Stimulated activated CD8-positive, alpha-beta memory T cell treated with anti-CD3 and anti-CD28 coated beads, Interleukin-12 subunit alpha, Interleukin-12 subunit beta, amount 100 ng/mL, for 1 hour (primary cell): ENCODE results near the gene MARS1.
"Not testable (repeated sequence)": the region's sequence is repeated elsewhere in the genome, so short reads cannot be mapped to it uniquely, and the experiment has no call there.

ENCODE experiments used
- DNase-seq: peaks from one replicate; pipeline ENCODE4 v3.0.0-alpha.2; 2020; ENCODE audit warnings: low read depth

Gene MARS1

DNA sequence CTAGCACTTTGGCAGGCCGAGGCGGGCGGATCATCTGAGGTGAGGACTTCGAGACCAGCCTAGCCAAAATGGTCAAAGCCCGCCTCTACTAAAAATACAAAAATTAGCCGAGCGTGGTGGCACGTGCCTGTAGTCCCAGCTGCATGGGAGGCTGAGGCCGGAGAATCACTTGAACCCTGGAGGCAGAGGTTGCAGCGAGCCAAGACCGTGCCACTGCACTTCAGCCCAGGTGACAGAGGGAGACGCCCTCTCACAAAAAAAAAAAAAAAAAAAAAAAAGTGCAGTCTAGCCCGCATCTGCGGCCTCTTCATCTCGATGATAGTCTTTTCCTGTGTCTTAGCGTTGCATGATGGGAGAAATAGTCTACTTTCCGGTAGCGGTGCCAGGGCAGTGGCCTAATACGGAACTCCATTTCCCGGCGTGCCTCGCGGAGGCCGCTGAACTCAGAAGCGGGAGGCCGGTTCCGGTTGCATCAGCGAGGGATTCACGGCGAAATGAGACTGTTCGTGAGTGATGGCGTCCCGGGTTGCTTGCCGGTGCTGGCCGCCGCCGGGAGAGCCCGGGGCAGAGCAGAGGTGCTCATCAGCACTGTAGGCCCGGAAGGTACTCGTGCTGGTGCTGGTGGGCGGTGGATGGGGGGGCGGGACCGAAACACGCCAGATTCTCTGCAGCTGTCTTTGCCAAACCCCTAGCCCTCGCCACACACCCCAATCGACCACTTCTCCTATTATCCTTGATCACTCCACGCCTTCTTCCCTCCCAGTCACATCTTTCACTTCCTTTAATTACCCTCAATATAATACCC, at the start of gene MARS1:
MARS1 (plus strand) TSS at position 472 of the 805 bp plus-strand sequence; CDS start at position 495, 23 bp downstream.
- peak; percentile 84 for DNase-seq

DNA sequence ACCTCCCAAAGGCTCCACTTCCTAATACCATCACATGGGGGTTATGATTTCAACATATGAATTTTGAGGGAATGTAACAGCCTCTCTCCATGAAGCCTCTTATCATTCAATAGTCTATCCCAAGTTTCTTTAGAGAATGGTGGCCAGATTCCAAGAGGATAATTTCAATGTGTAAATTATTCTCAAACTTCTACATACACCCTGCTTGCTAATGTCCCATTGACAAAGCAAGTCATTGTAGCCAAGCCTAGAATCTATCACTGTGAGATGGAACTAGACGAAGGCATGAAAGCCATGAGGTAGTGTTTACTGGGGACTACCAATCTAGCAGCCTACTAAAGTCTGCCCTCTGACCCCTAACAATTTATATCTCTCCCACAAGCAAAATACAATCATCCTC, 49.5 kb upstream of the MARS1 start:
- DNase-seq: no peak

DNA sequence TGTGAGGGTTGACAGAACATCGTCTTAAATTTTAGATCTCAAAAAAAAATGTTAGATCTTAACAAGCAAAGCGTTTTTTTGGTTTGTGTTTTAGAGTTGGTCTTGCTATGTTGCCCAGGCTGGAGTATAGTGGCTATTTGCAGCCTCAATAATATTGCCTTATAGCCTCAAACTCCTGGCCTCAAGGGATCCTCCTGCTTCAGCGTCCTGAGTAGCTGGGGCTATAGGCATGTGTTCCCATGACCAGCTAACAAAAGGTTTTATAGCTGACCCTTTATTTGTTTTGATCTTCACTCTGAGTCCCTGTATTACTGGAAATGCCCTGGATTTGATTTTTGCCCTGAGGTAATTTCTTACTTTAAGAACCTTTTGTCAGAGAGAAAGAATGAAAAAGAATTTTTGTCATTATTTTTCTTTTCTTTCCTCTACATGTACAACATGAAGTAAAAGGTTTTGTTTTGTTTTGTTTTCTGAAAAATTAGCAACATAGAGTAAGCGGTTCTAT, 48.1 kb upstream of the MARS1 start:
- no peak for DNase-seq

DNA sequence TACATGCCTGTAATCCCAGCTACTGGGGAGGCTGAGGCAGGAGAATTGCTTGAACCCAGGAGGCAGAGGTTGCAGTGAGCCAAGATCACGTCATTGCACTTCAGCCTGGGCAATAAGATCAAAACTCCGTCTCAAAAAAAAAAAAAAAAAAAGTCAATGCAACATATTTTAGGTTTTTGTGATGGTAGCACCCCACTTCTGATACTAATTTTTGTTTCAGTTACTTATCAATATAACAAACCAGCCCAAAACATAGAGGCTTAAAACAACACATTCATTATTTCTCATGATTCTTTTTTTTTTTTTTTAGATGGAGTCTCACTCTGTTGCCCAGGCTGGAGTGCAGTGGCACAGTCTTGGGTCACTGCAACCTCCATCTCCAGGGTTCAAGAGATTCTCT, 46.5 kb upstream of the MARS1 start:
- DNase-seq: not testable (repeated sequence)

DNA sequence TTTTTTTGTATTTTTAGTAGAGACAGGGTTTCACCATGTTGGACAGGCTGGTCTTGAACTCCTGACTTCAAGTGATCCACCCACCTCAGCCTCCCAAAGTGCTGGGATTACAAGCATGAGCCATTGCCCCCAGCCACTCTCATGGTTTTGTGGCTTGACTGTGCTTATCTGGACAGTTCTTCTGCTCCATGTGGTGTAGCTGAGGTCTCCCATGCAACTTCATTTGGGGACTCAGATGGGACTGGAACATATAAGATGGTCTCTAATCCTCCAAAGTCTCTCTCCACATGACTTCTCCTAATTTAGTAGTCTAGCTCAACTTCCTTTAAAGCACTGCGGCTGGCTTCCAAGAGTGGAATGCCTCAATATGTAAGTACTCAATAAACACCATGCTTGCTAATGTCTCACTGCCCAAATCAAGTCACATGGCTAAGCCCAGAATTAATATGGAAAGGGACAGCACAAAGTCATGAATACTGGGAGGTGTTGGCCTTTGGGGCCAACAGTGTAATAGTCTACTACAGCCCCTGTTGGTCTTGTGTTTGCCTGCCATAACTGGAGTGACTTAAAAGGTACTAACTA, 45.9 kb upstream of the MARS1 start:
- no peak for DNase-seq

DNA sequence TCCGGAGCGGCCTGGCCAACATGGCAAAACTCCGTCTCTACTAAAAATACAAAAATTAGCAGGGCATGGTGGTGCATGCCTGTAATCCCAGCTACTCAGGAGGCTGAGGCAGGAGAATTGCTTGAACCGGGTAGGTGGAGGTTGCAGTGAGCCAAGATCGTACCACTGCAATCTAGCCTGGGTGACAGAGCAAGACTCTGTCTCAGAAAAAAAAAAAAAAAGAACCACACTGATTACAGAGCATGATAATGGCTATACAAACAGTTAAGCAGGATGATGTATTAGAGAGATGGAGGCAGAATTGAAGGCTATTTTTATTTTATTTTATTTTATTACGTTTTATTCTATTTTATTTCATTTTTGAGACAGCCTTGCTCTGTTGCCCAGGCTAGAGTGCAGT, 43.5 kb upstream of the MARS1 start:
- not testable (repeated sequence) for DNase-seq

DNA sequence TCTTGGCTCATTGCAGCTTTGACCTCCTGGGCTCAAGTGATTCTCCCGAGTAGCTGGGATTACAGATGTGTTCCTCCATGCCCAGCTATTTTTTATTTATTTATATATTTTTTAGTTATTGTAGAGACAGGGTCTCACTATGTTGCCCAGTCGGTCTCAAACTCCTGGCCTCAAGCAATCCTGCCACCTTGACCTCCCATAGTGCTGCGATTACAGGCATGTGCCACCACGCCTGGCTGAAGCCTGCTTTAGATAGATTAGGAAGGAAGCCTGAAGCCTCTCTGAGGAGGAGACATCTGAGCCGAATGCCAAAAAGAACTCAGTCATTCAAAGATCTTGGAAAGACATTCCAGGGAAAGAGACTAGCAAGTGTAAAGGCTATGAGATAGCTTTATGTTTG, 43.1 kb upstream of the MARS1 start:
- DNase-seq: no peak

DNA sequence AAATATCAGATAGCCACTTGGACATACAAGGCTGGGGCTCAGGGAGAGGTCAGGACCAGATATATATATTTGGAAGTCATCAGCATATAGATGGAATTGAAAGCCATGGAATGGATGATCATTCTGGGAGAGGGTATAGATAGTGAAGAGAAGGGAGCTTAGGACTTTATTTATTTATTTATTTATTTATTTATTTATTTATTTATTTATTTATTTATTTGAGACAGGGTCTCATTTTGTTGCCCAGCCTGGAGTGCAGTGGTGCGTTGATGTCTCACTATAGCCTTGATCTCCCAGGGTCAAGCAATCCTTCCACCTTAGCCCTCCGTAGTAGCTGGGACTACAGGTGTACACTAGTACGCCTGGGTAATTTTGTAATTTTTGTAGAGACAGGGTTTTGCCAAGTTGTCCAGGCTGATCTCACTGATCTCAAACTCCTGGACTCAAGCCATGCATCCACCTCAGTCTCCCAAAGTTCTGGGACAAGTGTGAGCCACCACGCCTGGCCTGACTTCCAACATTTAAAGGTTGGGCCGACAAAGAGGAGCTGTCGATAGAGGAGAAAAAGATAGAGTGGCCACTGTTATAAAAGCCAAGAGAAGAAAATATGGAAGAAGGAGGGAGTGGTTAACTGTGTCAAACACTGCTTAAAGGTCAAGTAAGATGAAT, 41.4 kb upstream of the MARS1 start:
- DNase-seq: no peak

DNA sequence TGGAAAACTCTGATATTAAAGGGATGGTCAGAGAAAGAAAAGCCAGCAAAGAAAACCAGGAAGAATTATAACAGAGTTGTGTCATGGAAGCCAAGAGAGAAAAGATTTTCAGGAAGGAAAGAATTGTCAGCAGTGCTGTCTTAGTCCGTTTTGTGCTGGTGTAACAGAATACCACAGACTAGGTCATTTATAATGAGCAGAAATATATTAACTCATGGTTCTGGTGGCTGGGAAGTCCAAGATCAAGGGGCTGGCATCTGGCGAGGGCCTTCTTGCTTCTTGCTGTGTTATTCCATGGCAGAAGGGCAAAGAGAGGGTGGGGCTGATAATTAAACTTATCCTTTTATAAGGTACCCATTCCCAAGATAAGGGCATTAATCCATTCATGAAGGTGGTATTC, 39.2 kb upstream of the MARS1 start:
- DNase-seq: no peak

DNA sequence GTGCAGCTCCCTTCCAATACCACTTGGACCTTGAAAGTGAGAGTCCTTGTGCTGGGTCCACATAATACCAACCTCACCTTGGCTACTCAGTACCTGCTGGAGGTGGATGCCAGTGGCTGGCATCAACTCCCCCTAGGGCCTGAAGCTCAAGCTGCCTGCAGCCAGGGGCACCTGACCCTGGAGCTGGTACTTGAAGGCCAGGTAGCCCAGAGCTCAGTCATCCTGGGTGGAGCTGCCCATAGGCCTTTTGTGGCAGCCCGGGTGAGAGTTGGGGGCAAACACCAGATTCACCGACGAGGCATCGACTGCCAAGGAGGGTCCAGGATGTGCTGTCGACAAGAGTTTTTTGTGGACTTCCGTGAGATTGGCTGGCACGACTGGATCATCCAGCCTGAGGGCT, 38.5 kb upstream of the MARS1 start:
- no peak for DNase-seq

DNA sequence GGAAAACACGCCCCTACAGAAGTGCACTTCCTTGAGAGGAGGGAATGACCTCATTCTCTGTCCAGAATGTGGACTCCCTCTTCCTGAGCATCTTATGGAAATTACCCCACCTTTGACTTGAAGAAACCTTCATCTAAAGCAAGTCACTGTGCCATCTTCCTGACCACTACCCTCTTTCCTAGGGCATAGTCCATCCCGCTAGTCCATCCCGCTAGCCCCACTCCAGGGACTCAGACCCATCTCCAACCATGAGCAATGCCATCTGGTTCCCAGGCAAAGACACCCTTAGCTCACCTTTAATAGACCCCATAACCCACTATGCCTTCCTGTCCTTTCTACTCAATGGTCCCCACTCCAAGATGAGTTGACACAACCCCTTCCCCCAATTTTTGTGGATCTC, 37.8 kb upstream of the MARS1 start:
- no peak for DNase-seq

DNA sequence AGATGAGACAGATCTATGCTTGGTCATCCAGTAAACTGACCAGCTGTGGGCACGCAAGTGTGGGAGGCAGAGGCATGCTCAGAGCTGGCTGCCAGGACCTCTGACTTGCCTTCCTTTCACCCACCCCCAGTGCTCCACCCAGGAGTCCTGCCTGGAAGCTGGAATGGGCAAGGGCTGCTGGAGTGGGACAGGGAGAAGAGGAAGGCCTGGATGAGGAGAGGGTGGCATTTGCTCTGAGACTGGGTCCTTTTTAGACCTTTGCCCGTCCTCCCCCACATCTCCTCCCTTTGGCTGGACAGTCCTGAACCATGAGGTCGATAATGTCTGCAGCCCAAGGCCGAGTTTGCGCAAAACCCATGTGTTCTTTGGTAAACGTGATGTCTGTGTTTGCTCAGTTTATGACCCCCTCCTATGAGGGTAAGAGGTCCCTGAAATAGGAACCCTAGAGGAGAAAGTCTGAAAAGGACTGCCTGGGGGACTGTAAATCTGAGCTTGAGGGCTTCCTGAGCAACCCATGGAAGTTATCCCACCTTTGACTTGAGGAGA, 36.6 kb upstream of the MARS1 start:
- no peak for DNase-seq

DNA sequence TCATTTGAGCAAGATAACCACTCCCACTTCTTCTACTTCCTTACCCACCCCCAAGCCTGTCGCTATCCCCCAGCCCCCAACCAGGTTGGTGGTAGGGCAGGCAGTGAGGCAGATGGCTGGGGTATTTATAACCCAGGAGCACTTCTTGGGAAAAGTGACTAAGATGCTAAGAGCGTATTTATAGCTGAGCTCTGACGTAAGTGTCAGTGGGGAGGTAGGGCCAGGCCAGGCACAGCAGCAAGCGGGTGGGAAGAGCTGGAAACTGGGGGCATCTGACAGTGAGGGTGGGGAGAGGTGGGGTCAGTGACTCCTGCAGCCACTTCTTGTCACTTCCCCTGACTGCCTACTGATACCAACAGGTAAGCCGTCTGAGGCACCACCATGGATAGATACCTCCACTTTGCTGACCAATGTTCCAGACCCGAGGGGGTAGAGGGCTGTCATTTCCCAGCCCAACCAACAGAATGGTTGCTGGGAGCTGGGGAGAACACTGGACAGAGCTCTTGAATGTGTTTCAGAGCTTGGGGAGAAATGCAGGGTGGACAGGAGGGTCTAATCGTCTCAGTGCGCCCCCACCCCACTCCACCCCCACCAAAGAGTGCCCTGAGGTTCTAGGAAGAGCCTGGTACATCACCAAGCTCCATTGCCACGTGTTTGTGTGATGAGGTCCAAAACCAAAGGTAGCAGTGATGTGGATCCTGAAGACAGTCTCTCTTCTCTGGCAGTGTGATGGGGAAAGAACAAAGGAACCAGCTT, 35.5 kb upstream of the MARS1 start:
- DNase-seq: no peak

DNA sequence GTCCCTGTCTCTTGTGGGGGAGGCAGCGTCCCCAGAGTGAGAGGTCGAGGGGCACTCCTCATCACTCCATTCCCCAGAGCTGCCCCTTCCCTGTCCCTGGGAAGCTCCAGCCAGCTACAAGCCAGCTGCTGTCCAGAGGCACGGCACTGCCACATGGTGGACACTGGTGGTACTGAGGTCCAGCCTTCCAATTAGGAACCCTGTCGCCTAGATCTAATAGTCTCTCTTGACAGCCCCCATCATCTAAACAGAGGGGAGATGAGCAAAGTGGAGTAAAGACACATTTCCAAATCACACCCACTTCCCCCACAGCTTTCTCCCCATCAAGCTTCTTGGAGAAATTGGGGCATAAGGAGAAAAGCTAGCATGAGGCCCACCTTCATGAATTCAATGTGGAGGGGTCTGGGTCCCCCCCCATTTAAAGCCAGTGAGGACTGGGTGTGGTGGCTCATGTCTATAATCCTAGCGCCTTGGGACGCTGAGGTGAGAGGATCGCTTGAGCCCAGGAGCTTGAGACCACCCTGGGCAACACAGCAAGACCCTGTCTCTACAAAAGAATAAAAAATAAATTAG, 34.8 kb upstream of the MARS1 start:
- DNase-seq: no peak

DNA sequence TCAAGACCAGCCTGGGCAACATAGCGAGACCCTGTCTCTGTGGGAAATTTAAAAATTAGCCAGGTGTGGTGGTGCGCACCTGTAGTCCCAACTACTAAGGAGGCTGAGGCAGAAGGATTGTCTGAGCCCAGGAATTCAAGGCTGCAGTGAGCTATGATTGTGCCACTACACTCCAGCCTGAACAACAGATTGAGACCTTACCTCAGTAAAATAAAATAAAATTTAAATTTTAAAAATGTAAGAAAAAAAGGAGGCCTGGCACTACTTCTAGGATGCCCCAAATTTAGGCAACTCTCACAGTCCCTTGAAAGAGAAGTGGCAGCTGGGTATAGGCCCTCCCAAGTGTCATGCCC, 33.7 kb upstream of the MARS1 start:
- no peak for DNase-seq

DNA sequence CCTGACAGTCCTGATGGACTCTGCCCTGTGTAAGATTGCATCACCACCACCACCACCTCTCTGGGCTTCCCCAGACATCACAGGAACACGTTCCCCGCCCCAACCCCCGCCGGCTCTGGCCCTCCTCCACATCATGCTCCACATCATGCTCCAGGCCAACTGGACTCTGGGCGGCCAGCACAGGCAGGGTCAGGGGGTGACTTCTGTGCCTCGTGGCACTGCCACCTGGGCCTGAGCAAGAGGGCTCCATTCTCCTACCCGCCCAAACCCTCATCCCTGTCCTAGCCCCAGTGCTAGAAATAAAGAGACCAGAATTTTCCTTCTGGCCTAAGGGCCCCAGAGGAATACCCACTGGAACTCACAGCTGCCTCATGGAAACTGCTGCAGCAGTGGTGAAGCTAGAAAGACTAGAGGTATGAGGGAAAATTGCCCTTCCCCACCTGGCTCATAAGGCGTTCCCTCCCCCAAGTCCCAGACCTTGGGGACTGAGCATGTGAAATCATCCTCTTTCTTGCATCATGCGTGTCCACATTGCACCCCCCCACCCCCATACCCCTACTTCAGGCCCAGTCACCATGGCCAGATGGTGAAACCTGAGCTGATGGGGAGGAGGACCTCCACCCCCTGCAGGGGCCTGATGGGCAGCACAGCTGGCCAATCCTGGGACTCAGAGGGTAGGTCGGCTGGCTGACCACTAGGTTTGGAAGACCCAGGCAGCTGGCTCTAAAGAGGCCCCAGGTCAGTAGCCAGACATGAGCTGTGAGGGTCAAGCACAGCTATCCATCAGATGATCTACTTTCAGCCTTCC, 33.1 kb upstream of the MARS1 start, which contains the start of gene INHBE:
INHBE (plus strand) TSS at position 742 of the 808 bp plus-strand sequence. CDS start 230 bp downstream, outside the sequence.
- no peak for DNase-seq

DNA sequence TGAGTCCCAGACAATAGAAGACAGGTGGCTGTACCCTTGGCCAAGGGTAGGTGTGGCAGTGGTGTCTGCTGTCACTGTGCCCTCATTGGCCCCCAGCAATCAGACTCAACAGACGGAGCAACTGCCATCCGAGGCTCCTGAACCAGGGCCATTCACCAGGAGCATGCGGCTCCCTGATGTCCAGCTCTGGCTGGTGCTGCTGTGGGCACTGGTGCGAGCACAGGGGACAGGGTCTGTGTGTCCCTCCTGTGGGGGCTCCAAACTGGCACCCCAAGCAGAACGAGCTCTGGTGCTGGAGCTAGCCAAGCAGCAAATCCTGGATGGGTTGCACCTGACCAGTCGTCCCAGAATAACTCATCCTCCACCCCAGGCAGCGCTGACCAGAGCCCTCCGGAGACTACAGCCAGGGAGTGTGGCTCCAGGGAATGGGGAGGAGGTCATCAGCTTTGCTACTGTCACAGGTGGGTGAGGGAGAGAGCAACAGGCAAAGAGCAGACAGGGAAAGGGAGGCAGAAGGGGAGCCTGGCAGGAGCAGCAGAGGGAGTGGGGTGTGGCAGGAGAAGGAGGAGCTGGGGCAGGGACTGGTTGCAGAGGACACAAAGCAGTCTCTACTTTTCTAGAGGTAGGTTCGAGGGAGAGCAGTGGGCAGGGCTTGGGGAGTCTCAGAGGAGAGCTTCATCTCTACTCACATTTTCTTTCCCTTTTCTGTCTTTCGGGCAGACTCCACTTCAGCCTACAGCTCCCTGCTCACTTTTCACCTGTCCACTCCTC, 32.3 kb upstream of the MARS1 start:
- DNase-seq: no peak

DNA sequence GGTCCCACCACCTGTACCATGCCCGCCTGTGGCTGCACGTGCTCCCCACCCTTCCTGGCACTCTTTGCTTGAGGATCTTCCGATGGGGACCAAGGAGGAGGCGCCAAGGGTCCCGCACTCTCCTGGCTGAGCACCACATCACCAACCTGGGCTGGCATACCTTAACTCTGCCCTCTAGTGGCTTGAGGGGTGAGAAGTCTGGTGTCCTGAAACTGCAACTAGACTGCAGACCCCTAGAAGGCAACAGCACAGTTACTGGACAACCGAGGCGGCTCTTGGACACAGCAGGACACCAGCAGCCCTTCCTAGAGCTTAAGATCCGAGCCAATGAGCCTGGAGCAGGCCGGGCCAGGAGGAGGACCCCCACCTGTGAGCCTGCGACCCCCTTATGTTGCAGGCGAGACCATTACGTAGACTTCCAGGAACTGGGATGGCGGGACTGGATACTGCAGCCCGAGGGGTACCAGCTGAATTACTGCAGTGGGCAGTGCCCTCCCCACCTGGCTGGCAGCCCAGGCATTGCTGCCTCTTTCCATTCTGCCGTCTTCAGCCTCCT, 31.6 kb upstream of the MARS1 start:
- DNase-seq: no peak

DNA sequence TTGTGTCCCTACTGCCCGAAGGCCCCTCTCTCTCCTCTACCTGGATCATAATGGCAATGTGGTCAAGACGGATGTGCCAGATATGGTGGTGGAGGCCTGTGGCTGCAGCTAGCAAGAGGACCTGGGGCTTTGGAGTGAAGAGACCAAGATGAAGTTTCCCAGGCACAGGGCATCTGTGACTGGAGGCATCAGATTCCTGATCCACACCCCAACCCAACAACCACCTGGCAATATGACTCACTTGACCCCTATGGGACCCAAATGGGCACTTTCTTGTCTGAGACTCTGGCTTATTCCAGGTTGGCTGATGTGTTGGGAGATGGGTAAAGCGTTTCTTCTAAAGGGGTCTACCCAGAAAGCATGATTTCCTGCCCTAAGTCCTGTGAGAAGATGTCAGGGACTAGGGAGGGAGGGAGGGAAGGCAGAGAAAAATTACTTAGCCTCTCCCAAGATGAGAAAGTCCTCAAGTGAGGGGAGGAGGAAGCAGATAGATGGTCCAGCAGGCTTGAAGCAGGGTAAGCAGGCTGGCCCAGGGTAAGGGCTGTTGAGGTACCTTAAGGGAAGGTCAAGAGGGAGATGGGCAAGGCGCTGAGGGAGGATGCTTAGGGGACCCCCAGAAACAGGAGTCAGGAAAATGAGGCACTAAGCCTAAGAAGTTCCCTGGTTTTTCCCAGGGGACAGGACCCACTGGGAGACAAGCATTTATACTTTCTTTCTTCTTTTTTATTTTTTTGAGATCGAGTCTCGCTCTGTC, 31.0 kb upstream of the MARS1 start:
- no peak for DNase-seq
